Effector CD4-positive, alpha-beta T cell (primary cell): ENCODE measurements around the gene RNF121.

Experiments used
- DNase-seq: peaks from one replicate; pipeline ENCODE4 v3.0.0-alpha.2; 2020

The RNF121 gene

DNA sequence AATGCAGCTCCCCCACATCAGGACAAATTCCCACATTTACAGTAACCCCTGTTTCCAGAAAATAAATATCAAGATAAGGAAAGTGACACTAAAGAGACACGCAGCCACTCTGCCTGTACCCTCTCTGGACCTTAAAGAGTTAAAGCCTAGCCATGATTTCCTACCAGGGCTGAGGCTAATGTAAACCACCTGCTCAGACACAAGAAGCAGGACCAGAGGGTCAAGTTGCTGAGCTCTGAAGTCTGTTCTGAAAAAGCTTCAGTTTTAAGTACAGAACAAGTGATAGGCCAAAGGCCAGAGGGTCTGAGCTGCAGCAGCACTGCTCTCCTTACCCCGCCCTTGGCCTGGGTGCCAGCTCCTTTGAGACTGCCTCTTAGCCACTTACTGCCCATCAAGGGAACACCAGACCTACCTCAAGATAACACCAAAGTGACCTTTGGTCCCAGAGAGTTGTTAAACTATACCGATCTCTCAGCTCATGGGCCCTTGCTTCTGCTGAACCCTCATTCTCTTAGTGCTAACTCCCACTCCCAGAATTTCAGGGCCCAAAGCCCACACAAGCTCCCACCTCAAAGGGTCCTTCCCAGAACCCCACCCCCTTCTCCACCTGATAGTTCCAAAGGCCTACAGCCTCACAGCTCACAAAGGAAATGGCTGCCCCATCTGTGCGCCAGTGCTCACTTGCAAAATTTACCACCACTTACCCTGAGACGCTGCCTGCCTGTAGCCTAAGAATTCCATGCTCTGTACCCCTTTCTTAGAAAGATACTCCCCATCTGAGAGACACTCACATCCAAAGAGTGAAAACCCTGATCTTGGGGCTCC lies 110.4 kb downstream of the RNF121 start:
- DNase-seq = no peak

DNA sequence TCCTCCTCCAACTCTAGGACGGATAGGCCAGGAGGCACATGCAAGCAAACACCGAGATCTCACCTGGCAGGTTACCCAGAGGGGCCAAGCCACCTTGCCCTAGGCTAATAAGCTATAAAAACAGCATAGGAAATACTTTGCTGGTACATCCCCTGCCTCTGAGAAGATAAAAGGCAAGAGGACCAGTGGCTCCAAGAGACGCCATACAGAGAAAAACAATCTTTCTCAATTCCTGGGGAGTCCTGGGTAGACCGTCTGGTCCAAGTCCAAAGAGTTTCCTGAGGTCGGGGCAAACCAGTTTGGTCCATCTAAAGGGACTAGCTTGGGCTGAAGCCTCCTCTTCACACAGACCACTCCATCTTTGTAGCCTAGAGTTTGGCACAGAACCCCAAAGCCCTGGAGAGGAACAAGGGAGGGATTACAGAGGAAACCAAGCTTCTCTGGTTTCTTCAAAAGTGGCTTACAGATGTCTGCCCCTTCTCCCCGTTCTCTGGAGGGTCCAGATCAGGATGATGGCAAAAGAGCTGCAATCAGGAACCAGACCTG lies 111.1 kb downstream of the RNF121 start:
- no peak for DNase-seq

DNA sequence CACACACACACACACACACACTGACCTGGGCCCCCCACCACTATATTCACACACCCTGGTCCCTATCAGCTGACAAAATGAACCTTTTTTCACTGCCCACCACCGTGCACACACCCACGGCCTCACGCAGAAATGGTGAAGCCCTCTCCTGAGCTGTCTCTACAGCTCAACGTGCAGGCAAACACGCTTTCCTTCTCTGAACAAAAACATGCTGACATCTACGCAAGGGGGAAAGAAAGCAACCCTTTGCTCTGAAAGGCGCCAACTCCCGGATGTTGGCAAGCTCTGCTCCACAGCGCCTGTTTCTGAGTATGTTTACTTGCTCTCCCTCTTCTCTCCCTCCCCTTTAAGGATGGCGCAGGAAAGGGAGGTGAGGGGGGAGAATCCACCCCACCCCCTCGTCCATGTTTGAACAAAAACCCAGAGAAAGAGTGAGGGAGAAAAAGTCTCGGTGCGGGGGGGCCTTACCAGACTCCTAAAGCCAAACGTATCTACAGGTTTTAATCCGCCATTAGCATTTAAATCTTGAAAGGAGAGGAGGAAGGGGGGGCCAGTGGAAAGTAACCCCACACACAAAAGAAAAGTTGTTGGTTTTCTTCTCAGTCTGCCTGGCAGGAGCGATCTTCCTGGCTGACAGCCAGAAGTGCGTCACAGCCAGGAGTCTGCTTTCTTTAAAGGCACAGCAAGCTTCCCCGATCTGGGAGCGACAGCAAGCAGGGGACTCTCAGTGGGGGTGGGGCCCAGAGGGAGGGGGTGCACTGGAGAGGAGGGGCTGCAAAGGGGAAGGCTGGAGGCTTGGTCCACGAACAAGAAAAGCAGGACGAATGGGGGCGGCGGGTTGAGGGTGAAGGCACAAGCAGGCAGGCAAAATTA lies 111.9 kb downstream of the RNF121 start:
- peak; percentile 77 for DNase-seq

DNA sequence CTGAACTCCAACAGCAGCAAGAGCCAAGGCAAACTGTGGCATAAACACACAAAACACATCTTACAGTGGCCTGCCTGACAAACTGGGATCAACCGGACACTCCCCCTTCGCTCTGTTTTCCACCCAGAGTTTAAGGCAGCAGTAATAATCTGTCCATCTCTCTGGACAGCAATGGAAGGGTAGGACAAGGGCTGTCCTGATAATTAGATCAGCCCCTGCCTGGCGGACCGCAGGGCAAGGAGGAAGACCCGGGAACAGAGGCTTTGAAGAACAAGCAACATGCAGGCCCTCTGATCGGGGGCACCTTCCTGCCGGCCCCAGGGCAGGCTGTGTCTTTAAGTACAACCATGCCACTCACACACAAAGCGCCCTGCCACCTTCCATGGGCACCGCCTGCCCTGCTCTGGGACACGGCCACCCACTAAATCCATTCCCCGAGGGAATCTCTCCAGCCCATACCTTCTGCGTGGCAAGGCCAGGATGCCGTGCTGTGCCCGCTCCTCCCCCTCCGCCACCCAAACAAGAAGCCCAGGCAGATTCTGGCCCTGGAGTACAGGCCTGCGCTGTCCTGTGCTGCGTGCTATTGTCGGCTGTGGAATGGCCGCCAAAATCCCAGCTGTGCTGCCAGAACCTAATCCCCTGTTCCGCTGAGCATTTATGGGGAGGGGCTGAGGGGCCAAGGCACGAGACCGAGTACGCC lies 112.7 kb downstream of the RNF121 start:
- peak; percentile 28 for DNase-seq

DNA sequence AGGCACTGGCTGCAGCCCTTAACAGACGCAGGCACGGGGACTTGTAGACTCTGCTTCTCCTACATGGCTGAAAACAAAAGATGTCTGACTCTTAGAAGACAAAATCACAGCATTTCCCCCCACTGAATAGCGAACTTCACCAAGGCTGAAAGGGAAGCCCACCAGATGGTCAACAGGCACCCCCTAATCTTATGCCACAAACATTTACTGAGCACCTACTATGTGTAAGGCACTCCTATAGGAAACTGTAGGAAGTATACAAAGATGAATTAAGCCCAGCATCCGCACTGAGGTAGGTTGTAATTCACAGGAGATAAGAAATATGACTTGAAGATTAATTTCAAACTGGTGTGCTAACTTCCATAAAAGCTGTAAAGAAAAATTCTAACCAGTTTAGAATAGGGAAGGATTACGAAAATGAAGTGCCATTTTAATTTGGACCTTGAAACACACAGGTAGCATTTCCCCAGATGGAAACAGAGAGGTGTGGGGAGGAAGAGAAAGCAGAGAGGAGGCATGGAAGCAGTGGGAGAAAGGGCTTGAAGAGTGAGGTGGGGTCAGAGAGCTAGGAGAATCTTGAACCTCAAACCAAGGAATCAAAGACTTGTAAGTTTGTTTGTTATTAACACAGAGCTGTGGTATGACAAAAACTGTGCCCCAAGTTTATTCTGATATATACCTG lies 113.4 kb downstream of the RNF121 start:
- DNase-seq = no peak

DNA sequence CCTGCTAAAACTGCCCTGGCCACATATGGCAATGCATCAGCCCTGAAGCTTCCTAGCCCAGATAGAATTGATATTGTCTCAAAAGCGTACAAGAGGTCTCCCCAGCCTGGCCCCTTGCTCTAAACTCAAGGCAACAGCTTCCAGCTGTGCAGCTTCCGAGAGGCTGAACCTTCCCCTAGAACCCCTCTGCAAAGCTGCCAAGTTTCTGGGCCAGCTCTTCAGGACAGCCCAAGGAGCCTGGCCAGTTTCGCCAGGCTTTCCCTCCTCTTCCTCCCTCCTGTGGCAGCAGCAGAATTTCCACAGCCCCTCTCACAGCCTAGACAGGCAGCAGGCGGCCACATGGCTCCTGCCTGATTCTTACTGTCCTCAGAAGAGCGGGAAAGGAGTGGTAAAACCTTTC lies 117.0 kb downstream of the RNF121 start:
- no peak for DNase-seq
